NB4 (cell line): ENCODE results near the gene AP2B1.

Experiments
- MYC ChIP-seq: IDR thresholded peaks from 2 replicates; pipeline ENCODE4 v1.6.1; 2011; ENCODE audit warnings: low read depth, low read length
- POLR2A ChIP-seq: IDR thresholded peaks from 2 replicates; pipeline ENCODE4 v1.6.1; 2011; ENCODE audit warnings: mild to moderate bottlenecking; ENCODE audit not compliant: insufficient read length; ENCODE audit errors: extremely low read depth
- TF ChIP-seq, protein P1 (sequence below): IDR thresholded peaks from one replicate; pipeline ENCODE4 v1.5.1; 2012; ENCODE audit warnings: low read depth, low read length
- TF ChIP-seq, protein P2 (sequence below): IDR thresholded peaks from 2 replicates; pipeline ENCODE4 v1.6.1; 2011; ENCODE audit warnings: low read depth, low read length

DNA sequence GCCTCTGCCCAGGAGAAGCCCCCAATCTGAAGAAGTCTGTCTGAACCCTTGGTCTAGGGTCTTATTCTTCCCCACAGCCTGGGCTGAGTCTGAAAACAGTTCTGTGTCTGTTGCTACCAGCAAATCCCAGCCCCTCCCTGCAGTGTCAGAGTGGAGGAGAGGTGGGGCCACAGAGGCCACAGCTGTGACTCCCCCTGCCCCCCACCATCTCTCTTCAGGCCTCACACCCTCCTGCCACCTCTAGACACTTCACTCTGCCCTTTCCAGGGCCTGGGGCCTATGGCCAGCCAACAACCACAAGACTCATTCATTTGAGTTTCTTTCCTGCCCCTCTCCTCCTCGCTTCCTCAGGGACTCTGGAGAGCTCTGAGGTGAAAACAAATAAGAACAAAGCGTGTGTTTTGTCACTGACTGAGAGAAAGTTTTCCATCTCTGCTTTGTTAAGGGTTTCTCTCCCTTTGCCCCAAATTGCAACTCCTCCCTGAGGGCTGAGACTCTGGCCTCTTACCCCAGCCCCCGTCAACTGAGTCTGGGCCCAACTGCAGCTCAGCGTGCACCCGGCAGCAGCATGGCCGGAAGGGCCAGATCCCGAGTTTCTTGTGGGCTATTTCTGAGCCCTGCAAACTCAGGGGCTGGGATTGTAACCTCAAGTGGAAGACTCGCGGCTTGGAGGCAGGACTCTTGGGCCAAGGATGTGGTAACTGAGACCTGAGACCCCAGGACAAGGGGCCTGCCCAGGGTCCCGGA is 186.7 kb downstream of the AP2B1 start:
- TF ChIP-seq, protein P1, sequence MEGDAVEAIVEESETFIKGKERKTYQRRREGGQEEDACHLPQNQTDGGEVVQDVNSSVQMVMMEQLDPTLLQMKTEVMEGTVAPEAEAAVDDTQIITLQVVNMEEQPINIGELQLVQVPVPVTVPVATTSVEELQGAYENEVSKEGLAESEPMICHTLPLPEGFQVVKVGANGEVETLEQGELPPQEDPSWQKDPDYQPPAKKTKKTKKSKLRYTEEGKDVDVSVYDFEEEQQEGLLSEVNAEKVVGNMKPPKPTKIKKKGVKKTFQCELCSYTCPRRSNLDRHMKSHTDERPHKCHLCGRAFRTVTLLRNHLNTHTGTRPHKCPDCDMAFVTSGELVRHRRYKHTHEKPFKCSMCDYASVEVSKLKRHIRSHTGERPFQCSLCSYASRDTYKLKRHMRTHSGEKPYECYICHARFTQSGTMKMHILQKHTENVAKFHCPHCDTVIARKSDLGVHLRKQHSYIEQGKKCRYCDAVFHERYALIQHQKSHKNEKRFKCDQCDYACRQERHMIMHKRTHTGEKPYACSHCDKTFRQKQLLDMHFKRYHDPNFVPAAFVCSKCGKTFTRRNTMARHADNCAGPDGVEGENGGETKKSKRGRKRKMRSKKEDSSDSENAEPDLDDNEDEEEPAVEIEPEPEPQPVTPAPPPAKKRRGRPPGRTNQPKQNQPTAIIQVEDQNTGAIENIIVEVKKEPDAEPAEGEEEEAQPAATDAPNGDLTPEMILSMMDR = no peak
- TF ChIP-seq, protein P2, sequence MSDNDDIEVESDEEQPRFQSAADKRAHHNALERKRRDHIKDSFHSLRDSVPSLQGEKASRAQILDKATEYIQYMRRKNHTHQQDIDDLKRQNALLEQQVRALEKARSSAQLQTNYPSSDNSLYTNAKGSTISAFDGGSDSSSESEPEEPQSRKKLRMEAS = no peak
- TF ChIP-seq POLR2A (no peak), MYC (no peak)
